DND-41 (cell line): ENCODE results near the gene ZPR1.

Source experiments
- ATAC-seq: fragments of 200-7000 bp; cut with Tn5 transposase; 3 replicates; pipeline ENCODE4 v1.9.1; 2021; ENCODE audit warnings: low read depth; ENCODE audit not compliant: insufficient read depth
- DNase-seq: peaks from one replicate; pipeline ENCODE4 v3.0.0-alpha.2; 2020
- H2AFZ ChIP-seq: 2 replicates; pipeline ENCODE4 v1.6.0; 2012; ENCODE audit warnings: low read depth, low read length
- H3K27ac ChIP-seq: 2 replicates; pipeline ENCODE4 v1.5.1; 2012; ENCODE audit warnings: low read length, inconsistent platforms
- H3K27me3 ChIP-seq: fragments of 200-600 bp; sonication (generic); 2 replicates; pipeline ENCODE4 v1.6.0; 2012; ENCODE audit warnings: low read length, mild to moderate bottlenecking, inconsistent platforms; ENCODE audit not compliant: insufficient read depth, poor library complexity
- H3K36me3 ChIP-seq: 2 replicates; pipeline ENCODE4 v1.5.1; 2012; ENCODE audit warnings: low read length, inconsistent platforms; ENCODE audit not compliant: insufficient read depth
- H3K4me1 ChIP-seq: 2 replicates; pipeline ENCODE4 v1.5.1; 2012; ENCODE audit warnings: mild to moderate bottlenecking, low read length; ENCODE audit not compliant: insufficient read depth
- H3K4me2 ChIP-seq: 2 replicates; pipeline ENCODE4 v1.6.0; 2012; ENCODE audit warnings: mild to moderate bottlenecking, moderate library complexity, low read length, inconsistent platforms; ENCODE audit not compliant: insufficient read depth
- H3K4me3 ChIP-seq, 2 experiments: fragments of 200-600 bp in 1 of 2; shearing (Covaris generic) in 1 of 2; 2 replicates each; pipeline ENCODE4 v1.5.1; 2012 to 2016; ENCODE audit warnings: inconsistent platforms in 2 of 2, low read length in 2 of 2, mild to moderate bottlenecking in 2 of 2, low read depth in 1 of 2, moderate library complexity in 1 of 2
- H3K79me2 ChIP-seq: 2 replicates; pipeline ENCODE4 v1.6.0; 2012; ENCODE audit warnings: low read length, inconsistent platforms; ENCODE audit not compliant: insufficient read depth
- H3K9ac ChIP-seq: 2 replicates; pipeline ENCODE4 v1.6.0; 2012; ENCODE audit warnings: low read depth, mild to moderate bottlenecking, inconsistent platforms, low read length, moderate library complexity
- H3K9me3 ChIP-seq: 2 replicates; pipeline ENCODE4 v1.5.1; 2012; ENCODE audit warnings: low read length, moderate library complexity, mild to moderate bottlenecking, inconsistent platforms; ENCODE audit not compliant: insufficient read depth, severe bottlenecking
- H4K20me1 ChIP-seq: 2 replicates; pipeline ENCODE4 v1.6.0; 2012; ENCODE audit warnings: low read length; ENCODE audit not compliant: insufficient read depth
- CTCF ChIP-seq: IDR thresholded peaks from 2 replicates; pipeline ENCODE4 v1.5.1; 2012; ENCODE audit warnings: borderline replicate concordance, low read length, moderate library complexity, mild to moderate bottlenecking; ENCODE audit not compliant: poor library complexity, severe bottlenecking; ENCODE audit errors: extremely low read depth
- EZH2 ChIP-seq: IDR thresholded peaks from 3 replicates; pipeline ENCODE4 v1.6.1; 2012; ENCODE audit warnings: borderline replicate concordance, low read depth, mild to moderate bottlenecking, moderate library complexity, low read length, inconsistent platforms; ENCODE audit not compliant: severe bottlenecking

The ZPR1 gene

GRCh38 chr11:116793772-116794097 lies 5.9 kb upstream of the ZPR1 start:
- peak overlapping the region; percentile 49; the same call in 1 of the 2 replicates for H2AFZ ChIP-seq
- no peak overlapping the region for H3K27ac ChIP-seq
- no peaks in the 10 kb centered on the region for H3K36me3 ChIP-seq
- no peaks in the 10 kb centered on the region for H3K27me3 ChIP-seq
- TF ChIP-seq EZH2 (no peak), CTCF (no peak)
- H4K20me1 ChIP-seq: no peaks in the 10 kb centered on the region
- DNase-seq (no peak), ATAC-seq (no peak)
- H3K79me2 ChIP-seq: no peaks in the 10 kb centered on the region
- no peak overlapping the region for H3K4me3 ChIP-seq
- H3K4me2 ChIP-seq: no peak overlapping the region
- H3K9me3 ChIP-seq: no peaks in the 10 kb centered on the region
- no peak overlapping the region for H3K9ac ChIP-seq
- H3K4me1 ChIP-seq: peaks cover 4% of the 10 kb centered on the region

DNA sequence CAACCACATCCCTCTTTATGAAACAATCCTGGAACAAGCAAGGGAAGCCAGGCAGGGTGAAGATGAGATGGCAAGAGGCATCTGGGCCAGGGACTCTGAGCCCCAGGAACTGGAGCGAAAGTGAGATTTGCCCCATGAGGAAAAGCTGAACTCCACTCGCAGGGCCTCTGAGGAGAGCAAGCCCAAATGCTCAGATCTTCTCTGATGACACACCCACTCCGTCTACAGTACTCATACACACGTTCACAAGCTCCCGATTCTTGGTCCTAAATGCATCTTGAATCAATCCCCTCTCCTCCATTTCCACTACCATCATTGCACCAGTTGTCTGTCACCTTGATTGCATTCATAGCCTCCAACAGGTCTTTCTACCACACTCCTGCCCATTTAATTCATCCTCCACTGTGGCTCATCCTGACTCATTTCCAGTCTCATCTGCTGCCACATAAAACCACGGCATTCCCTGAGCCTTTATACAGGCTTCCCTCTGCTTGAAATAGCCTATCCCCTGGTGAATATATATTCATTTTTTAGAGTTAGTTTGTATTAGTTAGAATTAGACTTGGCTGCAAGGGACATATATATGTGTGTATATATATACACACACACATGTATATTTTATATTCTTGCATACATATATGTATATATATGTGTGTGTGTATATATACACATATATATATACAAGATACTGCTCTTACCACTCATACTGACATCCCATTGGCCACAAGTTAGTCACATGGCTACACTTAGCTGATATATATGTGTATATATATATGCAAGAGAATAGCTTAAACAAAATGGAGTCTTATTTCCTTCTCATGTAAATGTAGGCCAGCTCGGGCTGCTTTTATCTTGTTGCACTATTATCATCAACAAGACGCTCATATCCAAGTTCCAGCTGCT lies 5.3 kb upstream of the ZPR1 start:
- H2AFZ ChIP-seq: peak overlapping the region; percentile 49; the same call in 1 of the 2 replicates

GRCh38 chr11:116792144-116792868 lies 4.5 kb upstream of the ZPR1 start:
- no peak overlapping the region for H3K4me3 ChIP-seq
- TF ChIP-seq EZH2 (no peak), CTCF (no peak)
- H4K20me1 ChIP-seq: no peaks in the 10 kb centered on the region
- H3K27ac ChIP-seq: no peak overlapping the region
- H3K9ac ChIP-seq: no peak overlapping the region
- H3K79me2 ChIP-seq: peaks cover 5% of the 10 kb centered on the region
- H2AFZ ChIP-seq: no peak overlapping the region
- peaks cover 13% of the 10 kb centered on the region for H3K4me1 ChIP-seq
- H3K36me3 ChIP-seq: no peaks in the 10 kb centered on the region
- H3K9me3 ChIP-seq: no peaks in the 10 kb centered on the region
- H3K27me3 ChIP-seq: no peaks in the 10 kb centered on the region
- H3K4me2 ChIP-seq: no peak overlapping the region
- ATAC-seq (no peak), DNase-seq (no peak)

More for the DNA sequence above, 5.3 kb upstream of the ZPR1 start:
- no peaks in the 10 kb centered on the region; the same call in 1 of the 2 replicates for H3K79me2 ChIP-seq
- H3K4me2 ChIP-seq: no peak overlapping the region
- TF ChIP-seq EZH2: no peak
- no peak for TF ChIP-seq CTCF
- no peak overlapping the region for H3K27ac ChIP-seq
- no peak overlapping the region for H3K4me3 ChIP-seq
- no peaks in the 10 kb centered on the region for H3K27me3 ChIP-seq
- H3K9ac ChIP-seq: no peak overlapping the region
- H3K36me3 ChIP-seq: no peaks in the 10 kb centered on the region
- ATAC-seq (no peak), DNase-seq (no peak)
- no peaks in the 10 kb centered on the region for H3K9me3 ChIP-seq
- peaks cover 10% of the 10 kb centered on the region for H3K4me1 ChIP-seq
- no peaks in the 10 kb centered on the region for H4K20me1 ChIP-seq
